Activated CD4-positive, CD25-positive, alpha-beta regulatory T cell treated with anti-CD3 and anti-CD28 coated beads, Interleukin-2, amount 50 U/mL, for 16 hours (primary cell): Measurements from ENCODE around the gene RCAN3.
"Not testable (repeated sequence)": the region's sequence is repeated elsewhere in the genome, so short reads cannot be mapped to it uniquely, and the experiment has no call there.

ENCODE experiments used
- DNase-seq: peaks from one replicate; pipeline ENCODE4 v3.0.0-alpha.2; 2020; ENCODE audit warnings: low read depth, low spot score

RCAN3 gene

DNA sequence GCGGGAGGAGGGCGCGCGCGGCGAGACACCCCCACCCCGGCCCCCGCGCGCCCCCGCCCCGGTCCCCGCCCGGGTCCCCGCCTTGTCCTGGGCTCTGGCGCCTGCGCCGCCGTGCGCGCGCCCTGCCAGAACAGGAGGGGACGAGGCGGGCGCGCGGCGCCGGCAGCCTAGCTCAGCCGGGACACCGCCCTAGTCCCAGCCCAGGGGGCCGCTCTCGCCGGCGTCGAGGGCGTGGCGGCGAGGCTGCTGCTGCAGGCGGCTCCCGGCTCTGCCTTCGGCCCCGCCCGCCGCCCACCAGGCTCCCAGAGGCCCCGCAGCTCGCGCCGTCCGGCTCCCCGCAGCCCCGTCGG, at the start of gene RCAN3:
TSS of gene RCAN3 (plus strand) at position 128 of the 350 bp plus-strand sequence. CDS start 11,537 bp downstream, outside the sequence.
- DNase-seq: peak; percentile 72

GRCh38 chr1:24452922-24453485, 49.6 kb upstream of the RCAN3 start:
- DNase-seq: no peak

DNA sequence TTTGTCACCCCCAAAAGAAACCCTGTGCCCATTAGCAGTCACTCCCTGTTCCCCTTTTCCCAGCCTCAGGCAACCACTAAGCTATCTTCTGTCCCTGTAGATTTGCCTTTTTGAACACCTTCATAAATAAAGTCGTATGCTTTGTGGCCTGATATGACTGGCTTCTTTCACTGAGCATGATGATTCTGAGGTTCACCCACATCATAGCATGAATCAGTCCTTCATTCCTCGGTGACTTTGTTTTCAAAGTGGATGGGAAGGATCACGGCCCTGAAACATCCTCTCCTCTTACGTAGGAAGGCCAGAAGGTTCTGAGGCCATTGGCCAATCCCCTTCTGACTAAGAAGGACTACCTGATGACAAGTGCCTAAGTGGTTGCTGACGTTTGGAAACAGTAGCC, 48.0 kb upstream of the RCAN3 start:
- no peak for DNase-seq

DNA sequence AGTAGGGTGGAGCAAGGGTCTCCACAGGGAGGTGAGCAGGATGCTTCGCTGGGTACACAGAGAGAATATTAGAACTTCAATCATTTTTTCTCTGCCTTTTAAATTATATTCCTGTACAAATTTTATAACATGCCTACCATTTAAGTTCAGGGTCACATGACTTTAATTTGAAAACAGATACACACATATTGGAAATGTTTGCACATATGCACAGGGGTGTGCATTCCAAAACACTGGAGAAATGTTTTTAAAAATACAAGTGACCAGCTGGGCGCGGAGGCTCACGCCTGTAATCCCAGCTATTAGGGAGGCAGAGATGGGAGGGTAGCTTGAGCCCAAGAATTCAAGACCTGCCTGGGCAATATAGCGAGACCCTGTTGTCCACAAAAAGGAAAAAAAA, 47.4 kb upstream of the RCAN3 start:
- DNase-seq: no peak

- no peak for DNase-seq
Observed at GRCh38 chr1:24457866-24458265, 44.8 kb upstream of the RCAN3 start.

DNA sequence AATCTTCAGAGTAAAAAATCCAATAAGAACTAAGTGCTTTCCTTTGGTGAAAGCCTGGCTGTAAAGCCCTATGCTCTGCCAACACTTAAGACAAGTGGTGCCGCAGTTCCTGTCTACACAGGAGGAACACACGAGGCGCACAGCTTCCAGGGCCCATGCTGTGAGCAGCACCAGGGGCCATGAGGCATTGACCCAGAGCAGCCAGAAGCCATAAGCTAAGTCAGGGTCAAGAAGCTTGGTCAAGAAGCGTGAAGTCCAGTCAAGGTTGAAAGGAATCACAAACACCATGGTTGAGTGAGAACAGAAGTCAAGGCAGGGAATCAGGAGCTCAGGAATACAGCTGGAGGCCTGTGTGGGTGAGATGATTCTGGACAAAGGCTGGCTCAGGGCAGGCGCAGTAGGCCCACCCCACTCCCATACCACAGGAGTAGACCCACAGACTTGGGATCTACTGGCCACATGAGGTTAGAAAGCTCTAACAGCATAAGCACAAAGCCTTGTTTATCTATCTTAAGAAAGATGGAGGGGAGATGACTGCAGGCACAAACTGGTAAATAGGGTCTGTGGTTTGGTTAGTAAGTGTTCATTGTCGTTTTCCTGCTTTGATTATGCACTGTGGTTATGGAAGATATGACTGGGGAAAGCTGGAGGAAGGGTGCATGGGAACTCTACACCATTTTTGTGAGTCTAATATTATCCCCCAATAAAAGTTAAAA, 42.9 kb upstream of the RCAN3 start:
- DNase-seq: no peak

GRCh38 chr1:24462128-24462527, 40.5 kb upstream of the RCAN3 start:
- not testable (repeated sequence) for DNase-seq

DNA sequence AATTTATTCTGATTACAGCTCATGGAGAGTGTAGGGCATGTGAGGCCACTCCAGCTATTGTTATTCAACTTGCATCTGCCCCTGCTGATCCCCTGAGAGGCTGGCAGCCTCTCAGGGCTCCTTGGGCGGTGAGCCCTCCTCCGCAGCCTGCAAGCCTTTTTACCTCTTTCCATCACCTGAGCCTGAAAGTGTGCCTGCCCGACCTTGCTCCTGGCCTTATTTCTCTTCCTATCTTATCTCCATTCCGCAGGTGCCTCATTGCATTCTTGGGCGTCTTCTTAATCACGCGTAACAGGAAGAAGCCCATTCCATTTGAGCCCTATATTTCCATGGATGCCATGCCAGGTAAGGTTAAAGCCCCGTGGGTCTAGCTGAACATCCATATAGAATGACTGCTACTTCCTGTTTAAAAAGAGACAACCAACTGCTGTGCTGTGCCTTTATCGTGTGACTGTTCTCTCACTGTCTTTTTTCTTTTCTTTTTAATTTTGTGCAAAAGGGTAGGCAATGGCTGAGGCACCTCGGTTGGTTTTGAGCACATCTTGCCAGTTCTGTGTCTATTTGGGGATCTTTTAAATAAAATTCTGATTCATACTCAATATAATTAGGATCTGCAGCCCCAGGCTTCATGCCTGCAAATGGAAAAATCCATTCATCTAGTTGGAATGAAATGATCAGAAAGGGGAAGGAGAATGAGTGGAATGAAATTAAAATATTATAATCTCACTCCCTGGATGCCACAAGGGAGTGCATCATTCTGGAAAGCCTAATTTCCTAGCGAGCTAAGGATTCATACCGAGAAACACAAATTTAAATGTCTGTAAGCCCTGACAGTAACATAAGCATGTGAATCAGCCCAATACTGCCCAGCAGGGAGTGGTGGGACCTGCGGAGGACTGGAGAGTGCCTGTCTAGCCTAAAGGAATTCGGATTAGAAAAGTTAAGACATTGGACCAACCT, 38.6 kb upstream of the RCAN3 start:
- no peak for DNase-seq

- DNase-seq: no peak
Observed at GRCh38 chr1:24465099-24465498, 37.5 kb upstream of the RCAN3 start.

DNA sequence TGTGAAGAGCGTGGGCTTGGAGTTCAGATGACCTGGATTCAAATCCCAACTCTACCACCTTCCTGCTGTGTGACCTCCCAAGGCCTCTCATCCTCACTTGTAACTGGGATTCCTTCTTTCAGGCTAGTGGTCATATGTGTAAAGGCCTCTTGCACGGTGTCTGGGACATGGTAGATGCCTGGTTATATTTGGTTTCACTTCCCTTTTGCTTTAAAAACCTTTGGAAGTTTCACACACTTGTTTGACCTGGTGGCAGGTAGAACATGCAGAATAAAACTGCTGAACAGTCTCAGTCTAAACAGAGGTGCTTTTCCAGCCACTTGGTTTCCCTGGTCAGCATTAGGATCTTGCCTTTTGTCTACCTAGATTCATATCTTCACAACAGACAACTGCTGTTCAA, 37.0 kb upstream of the RCAN3 start:
- no peak for DNase-seq

GRCh38 chr1:24468685-24469316, 33.8 kb upstream of the RCAN3 start:
- DNase-seq: no peak

DNA sequence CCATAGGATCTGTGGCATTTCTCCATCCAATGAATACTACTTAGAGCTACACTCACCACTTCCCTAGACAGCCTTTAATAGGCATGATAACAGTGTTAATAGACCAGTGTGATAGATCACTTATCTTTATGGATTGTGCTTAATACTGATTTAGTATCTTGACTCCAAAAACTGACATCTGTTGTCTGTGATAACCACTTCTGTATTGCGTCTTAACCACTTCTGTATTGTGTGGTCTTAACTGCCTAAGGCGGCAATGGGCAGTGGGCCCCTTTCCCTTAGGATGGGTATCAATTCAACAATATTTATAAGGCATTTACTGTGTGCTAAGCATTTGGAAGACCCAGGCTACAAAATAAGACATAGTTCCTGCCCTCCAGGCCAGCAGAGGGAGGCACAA, 32.0 kb upstream of the RCAN3 start:
- DNase-seq: no peak

DNA sequence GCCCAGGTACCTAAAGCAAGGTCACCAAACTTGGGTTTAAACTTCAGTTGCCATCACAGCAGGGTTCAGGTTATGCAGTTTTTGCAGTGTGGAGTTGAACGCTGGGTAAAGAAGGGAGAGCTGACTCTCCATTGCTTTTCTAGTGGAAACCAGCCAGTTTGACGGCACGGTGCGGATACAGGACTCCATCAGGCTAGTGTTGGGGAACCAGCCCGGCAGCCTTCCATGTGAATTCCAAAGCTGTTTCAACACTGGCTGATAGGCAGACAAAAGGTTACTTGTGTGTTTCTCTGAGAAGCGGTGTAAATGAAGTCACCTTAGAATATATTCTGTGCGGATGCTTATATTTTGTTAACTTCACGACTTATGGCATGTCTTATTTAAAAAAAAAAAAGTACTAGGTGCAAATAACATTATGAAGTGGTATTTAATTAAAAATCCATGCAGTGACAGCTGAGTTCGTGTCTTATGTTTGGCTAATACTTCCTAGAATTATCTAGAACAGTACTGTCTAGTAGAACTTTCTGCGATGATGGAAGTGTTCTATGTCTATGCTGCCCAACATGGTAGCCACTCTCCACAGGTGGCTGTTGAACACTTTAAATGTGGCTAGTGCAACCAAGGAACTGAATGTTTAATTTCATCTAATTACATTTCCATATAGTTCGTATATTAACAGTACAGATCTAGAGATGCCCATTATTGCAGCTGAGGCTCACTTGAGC, 29.9 kb upstream of the RCAN3 start:
- no peak for DNase-seq

DNA sequence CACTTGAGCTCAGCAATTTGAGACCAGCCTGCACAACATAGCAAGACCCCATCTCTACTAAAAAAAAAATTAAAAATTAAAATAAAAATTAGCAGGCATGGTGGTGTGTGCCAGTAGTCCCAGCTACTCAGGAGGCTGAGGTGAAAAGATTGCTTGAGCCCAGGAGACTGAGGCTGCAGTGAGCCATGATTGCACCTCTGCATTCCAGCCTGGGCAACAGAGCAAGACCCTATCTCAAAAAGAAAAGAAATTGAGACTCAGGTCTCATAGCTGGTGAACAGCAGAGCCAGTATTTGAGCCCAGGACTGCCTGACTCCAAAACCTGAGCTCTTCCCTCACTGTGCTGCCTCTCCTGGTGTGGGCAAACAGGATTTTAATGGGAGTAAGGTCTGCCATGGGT, 28.4 kb upstream of the RCAN3 start:
- no peak for DNase-seq

DNA sequence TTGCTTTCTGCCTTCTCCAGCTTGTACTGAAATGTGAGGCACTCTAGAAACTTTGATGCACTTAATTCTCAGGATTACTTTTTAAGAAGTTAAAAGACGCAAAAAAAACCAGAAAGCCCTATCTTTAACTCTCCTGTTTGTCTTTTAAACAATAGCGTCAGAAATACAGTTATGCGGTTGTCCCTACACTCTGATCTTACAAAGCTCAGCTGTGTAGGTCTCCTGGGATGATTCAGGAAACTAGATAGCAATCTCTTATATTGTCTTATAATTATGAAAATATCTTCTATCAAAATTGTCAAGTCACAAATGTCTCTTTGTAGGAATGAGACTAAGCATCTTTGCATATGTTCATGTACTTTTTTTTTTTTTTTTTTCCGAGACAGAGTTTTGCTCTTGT, 26.9 kb upstream of the RCAN3 start:
- DNase-seq: no peak

- DNase-seq: no peak
Observed at GRCh38 chr1:24476571-24476970, 26.1 kb upstream of the RCAN3 start.

GRCh38 chr1:24477309-24477708, 25.3 kb upstream of the RCAN3 start:
- no peak for DNase-seq

GRCh38 chr1:24481101-24481500, 21.5 kb upstream of the RCAN3 start:
- DNase-seq: no peak

- DNase-seq: no peak
Observed at GRCh38 chr1:24481843-24482610, 20.6 kb upstream of the RCAN3 start.

DNA sequence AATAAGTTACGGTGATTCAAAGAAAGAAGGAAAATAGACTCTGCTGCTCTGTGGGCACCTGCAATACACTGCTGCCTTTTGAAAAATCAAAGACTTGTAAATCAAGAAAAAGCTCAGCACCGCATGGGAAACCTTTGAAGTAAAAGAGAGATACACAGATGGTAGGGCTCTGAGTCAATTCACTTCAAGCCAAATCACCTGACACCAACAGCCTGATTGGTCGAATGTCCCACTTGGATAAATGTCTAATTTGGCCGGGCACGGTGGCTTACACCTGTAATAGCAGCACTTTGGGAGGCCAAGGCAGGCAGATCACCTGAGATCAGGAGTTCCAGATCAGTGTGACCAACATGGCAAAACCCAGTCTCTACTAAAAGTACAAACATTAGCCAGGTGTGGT, 19.2 kb upstream of the RCAN3 start:
- no peak for DNase-seq

- no peak for DNase-seq
Observed at GRCh38 chr1:24484199-24484598, 18.4 kb upstream of the RCAN3 start.
